Stimulated activated CD8-positive, alpha-beta memory T cell treated with anti-CD3 and anti-CD28 coated beads, Interleukin-15, amount 100 ng/mL, for 1 hour (primary cell): ENCODE measurements around the gene AVP.

Source experiments
- DNase-seq: peaks from one replicate; pipeline ENCODE4 v3.0.0-alpha.2; 2020; ENCODE audit warnings: low read depth

Gene AVP

GRCh38 chr20:3047486-3048419, 36.8 kb downstream of the AVP start:
- no peak for DNase-seq

DNA sequence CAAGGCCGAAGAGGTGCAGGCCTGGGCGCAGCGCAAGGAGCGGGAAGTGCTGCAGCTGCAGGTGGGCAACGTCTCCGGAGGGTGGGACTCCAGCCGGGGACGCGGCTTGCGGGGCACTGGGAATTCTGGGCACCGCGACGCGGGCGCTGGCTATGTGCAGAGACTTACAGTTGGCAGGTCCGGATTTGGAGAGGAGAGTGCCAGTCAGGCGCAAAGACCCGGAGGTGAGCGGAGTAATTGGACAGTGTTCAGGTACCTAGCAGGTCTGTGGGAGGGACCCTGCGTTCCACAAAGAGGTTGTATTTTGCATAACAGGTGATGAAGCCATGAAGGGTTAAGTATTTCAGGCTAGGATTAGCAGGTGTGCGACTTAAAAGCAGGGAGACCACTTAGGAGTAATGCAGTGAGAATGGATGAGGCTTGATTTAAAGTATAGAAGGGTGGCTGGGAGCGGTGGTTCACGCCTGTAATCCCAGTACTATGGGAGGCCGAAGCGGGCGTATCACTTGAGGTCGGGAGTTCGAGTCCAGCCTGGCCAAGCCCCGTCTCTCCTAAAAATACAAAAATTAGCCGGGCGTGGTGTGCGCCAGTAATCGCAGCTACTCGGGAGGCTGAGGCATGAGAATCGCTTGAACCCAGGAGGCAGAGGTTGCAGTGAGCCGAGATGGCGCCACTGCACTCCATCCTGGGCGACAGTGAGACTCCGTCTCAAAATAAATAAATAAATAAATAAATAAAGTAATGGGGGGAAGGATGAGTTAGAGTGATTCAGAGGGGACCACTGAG, 37.7 kb downstream of the AVP start:
- DNase-seq: no peak

DNA sequence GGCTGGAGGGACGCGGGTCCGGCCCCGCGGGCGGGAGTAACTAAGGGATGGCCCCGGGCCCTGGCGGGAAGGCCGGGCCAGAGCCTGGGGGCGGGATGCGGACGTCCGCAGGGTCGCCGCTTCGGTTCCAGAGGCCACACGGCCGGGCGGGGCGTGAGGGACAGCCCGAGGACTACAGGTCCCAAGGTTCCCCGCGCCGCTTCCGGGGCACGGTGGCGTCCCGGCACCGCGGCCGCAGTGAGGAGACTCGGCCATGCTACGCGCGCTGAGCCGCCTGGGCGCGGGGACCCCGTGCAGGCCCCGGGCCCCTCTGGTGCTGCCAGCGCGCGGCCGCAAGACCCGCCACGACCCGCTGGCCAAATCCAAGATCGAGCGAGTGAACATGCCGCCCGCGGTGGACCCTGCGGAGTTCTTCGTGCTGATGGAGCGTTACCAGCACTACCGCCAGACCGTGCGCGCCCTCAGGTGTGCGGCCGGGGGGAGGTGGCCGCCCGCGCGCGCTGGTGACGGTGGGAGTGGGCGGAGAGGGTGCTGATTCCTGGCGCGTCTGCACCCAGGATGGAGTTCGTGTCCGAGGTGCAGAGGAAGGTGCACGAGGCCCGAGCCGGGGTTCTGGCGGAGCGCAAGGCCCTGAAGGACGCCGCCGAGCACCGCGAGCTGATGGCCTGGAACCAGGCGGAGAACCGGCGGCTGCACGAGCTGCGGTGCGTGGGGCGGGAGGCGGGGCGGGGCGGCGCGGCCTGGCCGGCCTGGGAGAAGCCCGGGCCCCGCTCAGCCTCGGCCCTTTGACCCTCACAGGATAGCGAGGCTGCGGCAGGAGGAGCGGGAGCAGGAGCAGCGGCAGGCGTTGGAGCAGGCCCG, 38.5 kb downstream of the AVP start, which contains the start of gene MRPS26:
MRPS26 (plus strand) TSS at position 237 of the 861 bp plus-strand sequence; CDS start at position 254, 17 bp downstream.
- peak; percentile 57 for DNase-seq

GRCh38 chr20:3045042-3045815, 39.3 kb downstream of the AVP start:
- DNase-seq: peak; percentile 24

DNA sequence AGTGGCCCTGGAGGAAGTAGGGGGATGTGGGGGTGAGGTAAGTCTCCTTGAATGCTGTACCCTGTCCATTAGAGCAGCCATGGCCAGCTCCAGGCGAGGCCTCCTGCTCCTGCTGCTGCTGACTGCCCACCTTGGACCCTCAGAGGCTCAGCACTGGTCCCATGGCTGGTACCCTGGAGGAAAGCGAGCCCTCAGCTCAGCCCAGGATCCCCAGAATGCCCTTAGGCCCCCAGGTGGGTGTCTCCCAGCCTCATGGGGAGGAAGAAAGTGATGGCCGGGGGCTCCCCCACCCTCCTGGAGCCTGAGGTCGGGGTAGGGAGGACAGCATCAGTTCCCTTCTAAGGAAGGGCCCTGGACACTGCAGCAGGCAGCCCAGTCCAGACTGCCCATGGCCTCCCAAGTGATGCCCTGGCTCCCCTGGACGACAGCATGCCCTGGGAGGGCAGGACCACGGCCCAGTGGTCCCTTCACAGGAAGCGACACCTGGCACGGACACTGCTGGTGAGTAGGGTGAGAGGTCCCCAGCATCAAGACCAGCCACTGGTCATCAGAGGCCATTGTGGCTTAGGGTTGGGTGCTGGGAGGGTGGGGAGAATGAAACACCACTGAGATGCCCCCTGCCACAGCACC, 40.1 kb downstream of the AVP start:
- DNase-seq: no peak

DNA sequence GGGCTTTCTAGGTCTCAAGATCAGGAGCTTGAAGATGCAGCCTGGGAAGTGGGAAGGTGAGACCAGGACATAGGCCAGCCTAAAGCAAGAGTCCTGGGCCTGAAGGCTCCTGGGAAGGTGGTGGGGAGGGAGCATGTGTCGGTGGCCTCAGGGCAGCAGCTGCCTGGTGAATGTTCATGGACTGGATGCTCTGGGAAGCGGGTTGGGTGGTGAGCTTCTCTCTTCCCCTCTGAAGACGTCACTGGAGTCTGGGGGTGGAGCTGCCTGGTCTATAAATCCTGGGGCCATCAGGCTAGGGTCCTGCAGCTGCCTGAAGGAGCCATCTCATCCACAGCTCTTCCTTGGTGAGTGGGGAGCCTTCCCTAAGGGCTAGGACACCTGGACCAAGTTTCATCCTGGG, 41.2 kb downstream of the AVP start, which contains the start of gene GNRH2:
GNRH2 (plus strand) TSS at position 301 of the 400 bp plus-strand sequence. CDS start 793 bp downstream, outside the sequence.
- DNase-seq: no peak

DNA sequence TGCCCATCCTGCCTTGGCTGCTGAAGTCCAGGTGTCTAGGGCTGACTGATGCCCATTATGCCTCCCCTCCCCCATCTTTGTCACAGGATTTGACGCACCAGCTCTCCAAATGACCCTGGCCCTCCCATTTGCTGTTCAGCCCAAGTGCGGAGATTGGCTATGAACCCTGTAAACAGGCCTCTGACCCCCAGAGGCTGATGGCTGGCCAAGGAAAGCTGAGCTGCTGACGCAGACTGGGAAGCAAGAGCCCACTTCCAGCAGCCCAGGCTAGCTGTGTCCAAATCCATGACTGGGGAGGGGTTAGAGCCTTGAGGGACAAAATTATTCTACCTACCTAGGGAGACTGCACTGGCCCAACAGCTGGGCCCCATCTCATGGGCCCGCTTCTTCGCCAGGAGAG, 41.9 kb downstream of the AVP start:
- no peak for DNase-seq

GRCh38 chr20:3041854-3042409, 42.6 kb downstream of the AVP start:
- no peak for DNase-seq

GRCh38 chr20:3040086-3040485, 44.4 kb downstream of the AVP start:
- DNase-seq: no peak

DNA sequence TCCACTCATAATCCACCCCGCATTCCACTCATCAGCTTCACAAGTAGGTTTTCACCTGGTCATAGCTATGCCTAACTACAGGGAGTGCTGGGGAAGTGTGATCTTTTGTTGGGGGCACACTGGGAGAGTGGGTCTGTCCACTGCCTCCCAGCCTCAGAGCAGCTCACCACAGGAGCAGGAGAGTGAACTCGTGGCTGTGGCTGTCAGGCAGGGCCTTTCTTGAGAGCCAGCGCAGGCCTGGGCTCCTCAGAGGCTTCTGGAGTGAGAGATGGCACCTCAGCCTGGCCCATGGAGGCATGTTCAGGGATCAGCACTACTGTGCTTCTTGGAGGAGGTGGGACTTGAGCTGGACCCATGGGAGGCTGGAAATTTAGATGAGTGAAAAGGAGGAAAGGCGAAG, 45.1 kb downstream of the AVP start:
- DNase-seq: no peak

- DNase-seq: no peak
Measured at GRCh38 chr20:3038454-3038853, 46.1 kb downstream of the AVP start.

GRCh38 chr20:3037654-3038053, 46.9 kb downstream of the AVP start:
- no peak for DNase-seq

GRCh38 chr20:3032624-3033023, 51.9 kb downstream of the AVP start:
- DNase-seq: no peak
